ENCODE results near the gene AK2.

The AK2 gene

GRCh38 chr1:32985226-32985625, 51.5 kb downstream of the AK2 start:
- Histone ChIP-seq H3K4me3 (replicated peaks; ENCODE audit: insufficient read depth, low read length) (no peak overlapping the region), H3K27ac (replicated peaks) (no peak overlapping the region), H3K27me3 (ENCODE audit: insufficient read depth, poor library complexity, severe bottlenecking) (no peaks in the 10 kb centered on the region)
- no peak for DNase-seq (ENCODE audit: low read depth in 1 of 2, low spot score in 1 of 2)
- TF ChIP-seq SPI1 (IDR thresholded peaks at IDR 0.05; ENCODE audit: borderline replicate concordance, low read depth) (no peak), GABPA (IDR thresholded peaks at IDR 0.05; ENCODE audit: low read depth) (no peak), POLR2AphosphoS5 (IDR thresholded peaks at IDR 0.05; ENCODE audit: low read depth) (no peak), CTCF (IDR thresholded peaks at IDR 0.05; ENCODE audit: insufficient read depth, low read length) (no peak), REST (IDR thresholded peaks at IDR 0.05; ENCODE audit: insufficient replicate concordance, low read depth) (no peak)

GRCh38 chr1:32984455-32985171, 52.1 kb downstream of the AK2 start:
- Histone ChIP-seq H3K27me3 (ENCODE audit: insufficient read depth, poor library complexity, severe bottlenecking) (no peaks in the 10 kb centered on the region), H3K4me3 (replicated peaks; ENCODE audit: insufficient read depth, low read length) (no peak overlapping the region), H3K27ac (replicated peaks) (no peak overlapping the region)
- no peak for TF ChIP-seq SPI1 (IDR thresholded peaks at IDR 0.05; ENCODE audit: borderline replicate concordance, low read depth)
- TF ChIP-seq GABPA (IDR thresholded peaks at IDR 0.05; ENCODE audit: low read depth), result no peak
- no peak for TF ChIP-seq REST (IDR thresholded peaks at IDR 0.05; ENCODE audit: insufficient replicate concordance, low read depth)
- no peak for TF ChIP-seq POLR2AphosphoS5 (IDR thresholded peaks at IDR 0.05; ENCODE audit: low read depth)
- no peak for TF ChIP-seq CTCF (IDR thresholded peaks at IDR 0.05; ENCODE audit: insufficient read depth, low read length)
- DNase-seq (ENCODE audit: low read depth in 1 of 2, low spot score in 1 of 2), result no peak

- TF ChIP-seq CTCF (IDR thresholded peaks at IDR 0.05; ENCODE audit: insufficient read depth, low read length) (no peak), REST (IDR thresholded peaks at IDR 0.05; ENCODE audit: insufficient replicate concordance, low read depth) (no peak), POLR2AphosphoS5 (IDR thresholded peaks at IDR 0.05; ENCODE audit: low read depth) (no peak), SPI1 (IDR thresholded peaks at IDR 0.05; ENCODE audit: borderline replicate concordance, low read depth) (no peak), GABPA (IDR thresholded peaks at IDR 0.05; ENCODE audit: low read depth) (no peak)
- H3K4me3 ChIP-seq (replicated peaks; ENCODE audit: insufficient read depth, low read length), result no peak overlapping the region
- no peak overlapping the region for H3K27ac ChIP-seq (replicated peaks)
- DNase-seq (ENCODE audit: low read depth in 1 of 2, low spot score in 1 of 2), result no peak
- no peaks in the 10 kb centered on the region for H3K27me3 ChIP-seq (ENCODE audit: insufficient read depth, poor library complexity, severe bottlenecking)
These were observed 52.6 kb downstream of the AK2 start for GRCh38 chr1:32984090-32984454.

Data from HL-60 (cell line).